ENCODE measurements around the gene CAPRIN1. TPM values are rescaled to one million over a fixed set of nuclear protein-coding genes. Genes with fewer than 3 reads are reported as not detected.

The CAPRIN1 gene
- total and polyA plus RNA-seq, 10 of the 15 experiments (the other 5 are each of a cell fraction or from before 2014, with no cell fraction given), result 50.4 to 228 (median 191) TPM

DNA sequence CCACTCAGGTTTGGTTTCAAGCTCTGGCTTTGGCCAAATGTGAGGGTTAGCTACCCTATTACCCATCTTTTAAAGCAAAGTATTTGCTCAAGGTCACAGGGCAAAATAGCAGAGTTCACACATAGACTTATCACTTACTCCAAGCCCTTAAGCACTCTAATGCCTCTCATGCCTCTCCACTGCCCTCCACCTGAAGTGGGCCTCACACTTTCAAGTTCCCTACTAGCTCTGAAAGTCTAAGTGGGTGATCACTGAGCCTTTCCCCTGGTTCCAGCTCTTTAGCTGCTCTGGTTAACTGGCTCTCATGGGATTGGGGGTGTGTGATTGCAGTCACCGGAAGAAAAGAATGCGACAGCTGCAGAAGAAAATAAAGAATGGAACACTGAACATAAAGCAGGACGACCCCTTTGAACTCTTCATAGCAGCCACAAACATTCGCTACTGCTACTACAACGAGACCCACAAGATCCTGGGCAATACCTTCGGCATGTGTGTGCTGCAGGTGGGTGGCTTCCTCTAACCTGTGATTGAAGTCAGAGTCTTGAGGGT is 60.3 kb downstream of the CAPRIN1 start (continued):
- TF ChIP-seq, protein P1, sequence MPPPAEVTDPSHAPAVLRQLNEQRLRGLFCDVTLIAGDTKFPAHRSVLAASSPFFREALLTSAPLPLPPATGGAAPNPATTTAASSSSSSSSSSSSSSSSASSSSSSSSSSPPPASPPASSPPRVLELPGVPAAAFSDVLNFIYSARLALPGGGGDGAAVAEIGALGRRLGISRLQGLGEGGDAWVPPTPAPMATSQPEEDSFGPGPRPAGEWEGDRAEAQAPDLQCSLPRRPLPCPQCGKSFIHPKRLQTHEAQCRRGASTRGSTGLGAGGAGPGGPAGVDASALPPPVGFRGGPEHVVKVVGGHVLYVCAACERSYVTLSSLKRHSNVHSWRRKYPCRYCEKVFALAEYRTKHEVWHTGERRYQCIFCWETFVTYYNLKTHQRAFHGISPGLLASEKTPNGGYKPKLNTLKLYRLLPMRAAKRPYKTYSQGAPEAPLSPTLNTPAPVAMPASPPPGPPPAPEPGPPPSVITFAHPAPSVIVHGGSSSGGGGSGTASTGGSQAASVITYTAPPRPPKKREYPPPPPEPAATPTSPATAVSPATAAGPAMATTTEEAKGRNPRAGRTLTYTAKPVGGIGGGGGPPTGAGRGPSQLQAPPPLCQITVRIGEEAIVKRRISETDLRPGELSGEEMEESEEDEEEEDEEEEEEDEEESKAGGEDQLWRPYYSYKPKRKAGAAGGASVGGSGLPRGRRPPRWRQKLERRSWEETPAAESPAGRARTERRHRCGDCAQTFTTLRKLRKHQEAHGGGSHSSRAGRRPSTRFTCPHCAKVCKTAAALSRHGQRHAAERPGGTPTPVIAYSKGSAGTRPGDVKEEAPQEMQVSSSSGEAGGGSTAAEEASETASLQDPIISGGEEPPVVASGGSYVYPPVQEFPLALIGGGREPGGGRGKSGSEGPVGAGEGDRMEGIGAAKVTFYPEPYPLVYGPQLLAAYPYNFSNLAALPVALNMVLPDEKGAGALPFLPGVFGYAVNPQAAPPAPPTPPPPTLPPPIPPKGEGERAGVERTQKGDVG (CRISPR knock-in tag; IDR thresholded peaks at IDR 0.05), result no peak
- TF ChIP-seq EED (IDR thresholded peaks at IDR 0.05; ENCODE audit: low read depth), result no peak

DNA sequence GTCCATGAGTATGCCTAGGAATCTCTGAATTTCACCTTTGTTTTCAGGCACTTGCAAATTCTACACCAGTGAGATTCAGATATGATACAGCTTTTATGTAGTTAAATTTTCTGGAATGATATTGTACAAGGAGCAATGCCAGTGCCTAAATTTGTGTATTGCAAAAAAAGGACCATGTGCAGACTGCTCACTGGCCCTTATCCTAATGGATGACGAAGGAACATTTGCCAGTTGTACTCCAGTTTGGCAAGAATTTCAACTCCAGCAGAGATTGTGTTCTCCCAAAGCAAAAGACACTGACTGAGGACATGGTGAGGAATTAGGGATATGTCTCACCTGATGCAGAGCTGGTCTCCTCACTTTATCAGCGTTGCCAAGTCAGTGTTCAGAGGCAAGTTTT is 62.5 kb downstream of the CAPRIN1 start:
- H3K27ac ChIP-seq (ENCODE audit: control insufficient read depth, insufficient read depth), result no peak overlapping the region
- ChIA-PET POLR2A (no interaction called here), RAD21 (ENCODE audit: unreplicated experiment) (no interaction called here), CTCF (no interaction called here), SMC1A (ENCODE audit: uncharacterized antibody, unreplicated experiment) (interaction anchor here (1.6 to 1.8 kb wide), 2 partner anchors 31 to 60 kb away, joined by 3 to 4 read pairs; no protein-coding TSS in a partner anchor)
- intact Hi-C loops (cut with micrococcal nuclease; ENCODE audit: unreplicated experiment), result no loop called here
- in situ Hi-C loops (cut with MboI), result no loop called here
- DNase-seq (ENCODE audit: low read depth, low spot score) (no peak), ATAC-seq (no peak), FAIRE-seq (no peak)
- H3K9me3 ChIP-seq (replicated peaks; ENCODE audit: control insufficient read depth, insufficient read depth, low read length), result no peaks in the 10 kb centered on the region
- WGBS (ENCODE audit: insufficient coverage, insufficient replicate concordance, low lambda C conversion rate, missing lambda C conversion rate), result 69% methylated on average over 2 of the region's 2 CpGs
- no peak overlapping the region for H3K4me2 ChIP-seq (ENCODE audit: control insufficient read depth, insufficient read depth)
- H3K79me2 ChIP-seq (ENCODE audit: control insufficient read depth, insufficient read depth, low read length), result peaks cover 5% of the 10 kb centered on the region
- H3K9ac ChIP-seq (ENCODE audit: control insufficient read depth, insufficient read depth, low read length), result no peak overlapping the region
- H3K4me3 ChIP-seq, result no peak overlapping the region
- TF ChIP-seq SP1 (IDR thresholded peaks at IDR 0.05; ENCODE audit: low read depth, low read length), result no peak
- TF ChIP-seq, protein P2, sequence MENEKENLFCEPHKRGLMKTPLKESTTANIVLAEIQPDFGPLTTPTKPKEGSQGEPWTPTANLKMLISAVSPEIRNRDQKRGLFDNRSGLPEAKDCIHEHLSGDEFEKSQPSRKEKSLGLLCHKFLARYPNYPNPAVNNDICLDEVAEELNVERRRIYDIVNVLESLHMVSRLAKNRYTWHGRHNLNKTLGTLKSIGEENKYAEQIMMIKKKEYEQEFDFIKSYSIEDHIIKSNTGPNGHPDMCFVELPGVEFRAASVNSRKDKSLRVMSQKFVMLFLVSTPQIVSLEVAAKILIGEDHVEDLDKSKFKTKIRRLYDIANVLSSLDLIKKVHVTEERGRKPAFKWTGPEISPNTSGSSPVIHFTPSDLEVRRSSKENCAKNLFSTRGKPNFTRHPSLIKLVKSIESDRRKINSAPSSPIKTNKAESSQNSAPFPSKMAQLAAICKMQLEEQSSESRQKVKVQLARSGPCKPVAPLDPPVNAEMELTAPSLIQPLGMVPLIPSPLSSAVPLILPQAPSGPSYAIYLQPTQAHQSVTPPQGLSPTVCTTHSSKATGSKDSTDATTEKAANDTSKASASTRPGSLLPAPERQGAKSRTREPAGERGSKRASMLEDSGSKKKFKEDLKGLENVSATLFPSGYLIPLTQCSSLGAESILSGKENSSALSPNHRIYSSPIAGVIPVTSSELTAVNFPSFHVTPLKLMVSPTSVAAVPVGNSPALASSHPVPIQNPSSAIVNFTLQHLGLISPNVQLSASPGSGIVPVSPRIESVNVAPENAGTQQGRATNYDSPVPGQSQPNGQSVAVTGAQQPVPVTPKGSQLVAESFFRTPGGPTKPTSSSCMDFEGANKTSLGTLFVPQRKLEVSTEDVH (IDR thresholded peaks at IDR 0.05; ENCODE audit: low read depth, partially characterized antibody), result no peak
- no peak for TF ChIP-seq BACH1 (IDR thresholded peaks at IDR 0.05; ENCODE audit: borderline replicate concordance)
- TF ChIP-seq TBL1XR1 (IDR thresholded peaks at IDR 0.05; ENCODE audit: low read depth, low read length), result no peak
- no peak for TF ChIP-seq MTA2 (IDR thresholded peaks at IDR 0.05; ENCODE audit: low read depth)
- no peak for TF ChIP-seq NR2F1 (conservative IDR thresholded peaks at IDR 0.05)
- H3K27me3 ChIP-seq (replicated peaks in 1 of 2; ENCODE audit: control insufficient read depth in 2 of 2, insufficient read depth in 2 of 2, low read length in 1 of 2), result no peaks in the 10 kb centered on the region
- no peaks in the 10 kb centered on the region for H3K4me1 ChIP-seq (ENCODE audit: control insufficient read depth, insufficient read depth, low read length)
- no peak overlapping the region for H2AFZ ChIP-seq (ENCODE audit: control insufficient read depth, low read depth, low read length)
- no TSS peak for BruUV-seq (replicated peaks)
- peaks cover 38 to 62% of the 10 kb centered on the region in 2 experiments for H3K36me3 ChIP-seq (ENCODE audit: control insufficient read depth in 2 of 2, insufficient read depth in 2 of 2, low read length in 1 of 2)
- no peaks in the 10 kb centered on the region for H4K20me1 ChIP-seq (ENCODE audit: control insufficient read depth, insufficient read depth)

All from GM12878 (cell line).